H9 (cell line): ENCODE results near the gene TRMT61A. TPM values are rescaled to one million over a fixed set of nuclear protein-coding genes. Genes with fewer than 3 reads are reported as not detected.
A peak's percentile ranks its signal among the peaks of the same experiment; 100 is the strongest.

ENCODE experiments used
- DNase-seq: peaks from one replicate; pipeline ENCODE4 v3.0.0-alpha.2; 2017
- H2AFZ ChIP-seq: one replicate; pipeline ENCODE4 v1.6.1; 2013; ENCODE audit warnings: mild to moderate bottlenecking, low read length, control low read depth, moderate library complexity
- H2AK5ac ChIP-seq: 2 replicates; pipeline ENCODE4 v1.6.1; 2013; ENCODE audit warnings: low read length, control low read depth, mixed read lengths; ENCODE audit not compliant: insufficient read length
- H2BK120ac ChIP-seq: one replicate; pipeline ENCODE4 v1.6.1; 2013; ENCODE audit warnings: low read depth, mild to moderate bottlenecking, low read length, control low read depth, inconsistent platforms; ENCODE audit not compliant: poor library complexity, severe bottlenecking
- H2BK12ac ChIP-seq: 2 replicates; pipeline ENCODE4 v1.6.1; 2013; ENCODE audit warnings: low read length, control low read depth, mixed read lengths, low read depth; ENCODE audit not compliant: insufficient read length
- H2BK15ac ChIP-seq: 2 replicates; pipeline ENCODE4 v1.6.1; 2013; ENCODE audit warnings: low read depth, low read length, control low read depth
- H2BK20ac ChIP-seq: one replicate; pipeline ENCODE4 v1.6.1; 2013; ENCODE audit warnings: low read depth, mild to moderate bottlenecking, low read length, control low read depth, inconsistent platforms; ENCODE audit not compliant: poor library complexity, severe bottlenecking
- H2BK5ac ChIP-seq: 2 replicates; pipeline ENCODE4 v1.6.1; 2013; ENCODE audit warnings: low read length, control low read depth, mixed read lengths; ENCODE audit not compliant: insufficient read length
- H3K14ac ChIP-seq: 2 replicates; pipeline ENCODE4 v1.6.1; 2013; ENCODE audit warnings: low read length, control low read depth; ENCODE audit not compliant: insufficient read depth
- H3K18ac ChIP-seq: 2 replicates; pipeline ENCODE4 v1.6.1; 2013; ENCODE audit warnings: low read depth, mild to moderate bottlenecking, mixed read lengths, low read length, control low read depth; ENCODE audit not compliant: insufficient read length
- H3K23ac ChIP-seq: 2 replicates; pipeline ENCODE4 v1.6.1; 2013; ENCODE audit warnings: low read length, control low read depth, mixed read lengths, low read depth; ENCODE audit not compliant: insufficient read length
- H3K23me2 ChIP-seq: 2 replicates; pipeline ENCODE4 v1.6.1; 2013; ENCODE audit warnings: low read depth, mild to moderate bottlenecking, mixed read lengths, low read length, control low read depth; ENCODE audit not compliant: insufficient read length, poor library complexity, severe bottlenecking
- H3K27ac ChIP-seq: 2 replicates; pipeline ENCODE4 v1.5.1; 2013; ENCODE audit warnings: low read length, control low read depth, mixed read lengths, low read depth; ENCODE audit not compliant: insufficient read length
- H3K27me3 ChIP-seq: 2 replicates; pipeline ENCODE4 v1.6.1; 2013; ENCODE audit warnings: low read length, control low read depth, inconsistent platforms; ENCODE audit not compliant: insufficient read depth
- H3K4ac ChIP-seq: 2 replicates; pipeline ENCODE4 v1.6.1; 2013; ENCODE audit warnings: low read depth, mild to moderate bottlenecking, control low read depth, inconsistent platforms, low read length, moderate library complexity
- H3K4me1 ChIP-seq: 2 replicates; pipeline ENCODE4 v1.6.1; 2013; ENCODE audit warnings: low read length, control low read depth, inconsistent platforms; ENCODE audit not compliant: insufficient read depth
- H3K4me2 ChIP-seq: 2 replicates; pipeline ENCODE4 v1.6.1; 2013; ENCODE audit warnings: low read length, control low read depth, mixed read lengths; ENCODE audit not compliant: insufficient read length, insufficient read depth
- H3K56ac ChIP-seq: 2 replicates; pipeline ENCODE4 v1.6.1; 2013; ENCODE audit warnings: low read depth, mild to moderate bottlenecking, mixed read lengths, low read length, control low read depth; ENCODE audit not compliant: insufficient read length
- H3K79me1 ChIP-seq: 2 replicates; pipeline ENCODE4 v1.6.1; 2013; ENCODE audit warnings: low read depth, mild to moderate bottlenecking, moderate library complexity, low read length, control low read depth, inconsistent platforms; ENCODE audit not compliant: insufficient read depth, poor library complexity, severe bottlenecking
- H3K79me2 ChIP-seq: 2 replicates; pipeline ENCODE4 v1.6.1; 2013; ENCODE audit warnings: low read length, control low read depth, inconsistent platforms; ENCODE audit not compliant: insufficient read depth
- H3K9ac ChIP-seq: 2 replicates; pipeline ENCODE4 v1.6.1; 2013; ENCODE audit warnings: low read length, control low read depth, mixed read lengths; ENCODE audit not compliant: insufficient read length; ENCODE audit errors: extremely low read depth
- H3K9me3 ChIP-seq: one replicate; pipeline ENCODE4 v1.6.1; 2013; ENCODE audit warnings: low read depth, low read length, inconsistent platforms; ENCODE audit not compliant: control insufficient read depth
- H3T11ph ChIP-seq: one replicate; pipeline ENCODE4 v1.6.1; 2013; ENCODE audit warnings: mild to moderate bottlenecking, low read length, control low read depth, inconsistent platforms
- H4K20me1 ChIP-seq: one replicate; pipeline ENCODE4 v1.6.1; 2013; ENCODE audit not compliant: control insufficient read depth, insufficient read length, insufficient read depth
- H4K5ac ChIP-seq: 2 replicates; pipeline ENCODE4 v1.6.1; 2013; ENCODE audit warnings: low read depth, mild to moderate bottlenecking, mixed read lengths, low read length, control low read depth; ENCODE audit not compliant: insufficient read length
- H4K8ac ChIP-seq: replicated peaks from 2 replicates; pipeline ENCODE4 v1.6.1; 2013; ENCODE audit warnings: low read length, control low read depth, mixed read lengths, low read depth; ENCODE audit not compliant: insufficient read length
- H4K91ac ChIP-seq: 2 replicates; pipeline ENCODE4 v1.6.1; 2013; ENCODE audit warnings: low read depth, mild to moderate bottlenecking, moderate library complexity, mixed read lengths, low read length, control low read depth; ENCODE audit not compliant: insufficient read length
- H3K27ac Mint-ChIP-seq, 3 experiments: 2 replicates in 2 of 3; 3 replicates in 1 of 3; pipeline ENCODE4 v1.8.0; 2020 to 2021; ENCODE audit warnings: mixed read lengths in 3 of 3, mild to moderate bottlenecking in 1 of 3, moderate library complexity in 1 of 3
- H3K27me3 Mint-ChIP-seq: 2 replicates; pipeline ENCODE4 v1.8.0; 2021; ENCODE audit warnings: low read depth, mild to moderate bottlenecking, moderate library complexity, mixed read lengths
- H3K36me3 Mint-ChIP-seq, 3 experiments: 2 replicates in 2 of 3; 3 replicates in 1 of 3; pipeline ENCODE4 v1.8.0; 2020 to 2021; ENCODE audit warnings: low read depth in 3 of 3, mixed read lengths in 3 of 3; ENCODE audit not compliant: insufficient read depth in 1 of 3
- H3K4me1 Mint-ChIP-seq, 2 experiments: 2 replicates each; pipeline ENCODE4 v1.8.0; 2020; ENCODE audit warnings: mixed read lengths in 2 of 2
- H3K4me3 Mint-ChIP-seq, 2 experiments: 2 replicates in 1 of 2; 3 replicates in 1 of 2; pipeline ENCODE4 v1.8.0; 2020 to 2021; ENCODE audit warnings: mild to moderate bottlenecking in 2 of 2, mixed read lengths in 2 of 2, moderate library complexity in 1 of 2
- H3K9me3 Mint-ChIP-seq, 2 experiments: 2 replicates in 1 of 2; 3 replicates in 1 of 2; pipeline ENCODE4 v1.8.0; 2020; ENCODE audit warnings: mild to moderate bottlenecking in 2 of 2, mixed read lengths in 2 of 2, moderate library complexity in 1 of 2
- WGBS: extraction: QIAGEN DNeasy Blood & Tissue Kit; methylation state at CpG from one replicate; pipeline ENCODE4 v1.1.7; 2013; ENCODE audit warnings: missing lambda C conversion rate, low lambda C conversion rate, mixed read lengths; ENCODE audit not compliant: insufficient read length; ENCODE audit errors: extremely low coverage; 5-methylcytosine and 5-hydroxymethylcytosine counted together
- total RNA-seq: library from RNA; stranded (reverse); gene quantifications from 2 replicates; pipeline ENCODE4 v1.2.1, GENCODE V29; 2021
- TF ChIP-seq, protein P1 (sequence below): fragments of 200-600 bp; sonication (generic); conservative IDR thresholded peaks from 3 replicates; pipeline ENCODE4 v1.8.0; 2021; ENCODE audit warnings: antibody characterized with exemption, mild to moderate bottlenecking

TRMT61A gene
- total RNA-seq, 1 experiment from 2014 or later = 21.9 TPM

DNA sequence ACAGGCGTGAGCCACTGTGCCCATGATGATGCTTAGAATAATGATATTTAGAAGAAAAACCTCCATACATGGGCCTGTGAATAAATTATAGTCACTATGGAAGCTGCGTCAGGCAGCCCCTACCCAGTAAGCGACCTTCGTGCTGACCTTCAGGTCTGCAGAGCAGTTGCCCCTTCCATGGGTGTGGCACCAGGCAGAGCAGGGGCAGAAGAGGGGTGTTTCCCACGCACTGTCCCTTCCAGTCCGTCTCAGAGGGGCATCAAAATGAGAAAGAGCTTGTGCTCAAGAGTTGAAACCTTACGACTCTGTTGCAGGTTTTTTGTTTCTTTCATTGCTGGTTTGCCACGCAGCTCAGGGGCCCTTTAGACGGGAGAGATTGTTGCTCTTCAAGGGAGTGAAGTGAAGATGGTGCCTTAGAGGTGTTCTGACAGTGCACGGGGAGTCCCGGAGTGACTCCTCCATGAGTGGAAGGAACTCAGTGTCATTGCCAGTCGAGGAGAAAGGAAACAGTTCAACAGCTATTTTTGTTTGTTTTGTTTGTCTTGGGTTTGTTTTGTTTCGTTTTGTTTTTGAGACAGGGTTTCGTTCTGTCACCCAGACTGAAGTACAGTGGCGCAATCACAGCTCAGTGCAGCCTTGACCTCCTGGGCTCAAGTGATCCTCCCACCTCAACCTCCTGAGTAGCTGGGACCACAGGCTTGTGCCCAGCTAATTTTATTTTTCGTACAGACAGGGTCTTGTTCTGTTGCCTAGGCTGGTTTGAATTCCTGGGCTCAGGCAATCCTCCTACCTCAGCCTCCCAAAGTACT, 20.3 kb upstream of the TRMT61A start:
- TF ChIP-seq, protein P1, sequence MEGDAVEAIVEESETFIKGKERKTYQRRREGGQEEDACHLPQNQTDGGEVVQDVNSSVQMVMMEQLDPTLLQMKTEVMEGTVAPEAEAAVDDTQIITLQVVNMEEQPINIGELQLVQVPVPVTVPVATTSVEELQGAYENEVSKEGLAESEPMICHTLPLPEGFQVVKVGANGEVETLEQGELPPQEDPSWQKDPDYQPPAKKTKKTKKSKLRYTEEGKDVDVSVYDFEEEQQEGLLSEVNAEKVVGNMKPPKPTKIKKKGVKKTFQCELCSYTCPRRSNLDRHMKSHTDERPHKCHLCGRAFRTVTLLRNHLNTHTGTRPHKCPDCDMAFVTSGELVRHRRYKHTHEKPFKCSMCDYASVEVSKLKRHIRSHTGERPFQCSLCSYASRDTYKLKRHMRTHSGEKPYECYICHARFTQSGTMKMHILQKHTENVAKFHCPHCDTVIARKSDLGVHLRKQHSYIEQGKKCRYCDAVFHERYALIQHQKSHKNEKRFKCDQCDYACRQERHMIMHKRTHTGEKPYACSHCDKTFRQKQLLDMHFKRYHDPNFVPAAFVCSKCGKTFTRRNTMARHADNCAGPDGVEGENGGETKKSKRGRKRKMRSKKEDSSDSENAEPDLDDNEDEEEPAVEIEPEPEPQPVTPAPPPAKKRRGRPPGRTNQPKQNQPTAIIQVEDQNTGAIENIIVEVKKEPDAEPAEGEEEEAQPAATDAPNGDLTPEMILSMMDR = no peak
- no peaks in the 10 kb centered on the region for H3K23me2 ChIP-seq
- no peak overlapping the region for H2BK20ac ChIP-seq
- no peaks in the 10 kb centered on the region for H3K4me1 ChIP-seq
- H3K14ac ChIP-seq = no peak overlapping the region
- no peak overlapping the region for H3K9ac ChIP-seq
- H4K20me1 ChIP-seq = no peaks in the 10 kb centered on the region
- H2BK5ac ChIP-seq = no peak overlapping the region
- no CpG with 5 or more reads among the region's 16 CpGs for WGBS
- H3K4me3 Mint-ChIP-seq = no peak overlapping the region
- H4K8ac ChIP-seq = no peak overlapping the region
- H2BK120ac ChIP-seq = no peak overlapping the region
- H2BK12ac ChIP-seq = no peak overlapping the region
- H3K79me1 ChIP-seq = no peaks in the 10 kb centered on the region
- no peaks in the 10 kb centered on the region for H3K27me3 ChIP-seq
- peaks cover 19 to 53% (median 37%) of the 10 kb centered on the region in 3 experiments for H3K36me3 Mint-ChIP-seq
- H3K4ac ChIP-seq = no peak overlapping the region
- no peak overlapping the region for H4K91ac ChIP-seq
- no peak overlapping the region for H2AK5ac ChIP-seq
- no peaks in the 10 kb centered on the region for H3K27me3 Mint-ChIP-seq
- peaks cover 0 to 3% of the 10 kb centered on the region in 2 experiments; a peak in 1 of 4 replicates for H3K4me1 Mint-ChIP-seq
- no peak for DNase-seq
- no peak overlapping the region for H3K23ac ChIP-seq
- no peak overlapping the region for H3K18ac ChIP-seq
- H3K27ac Mint-ChIP-seq = peak overlapping the region in 1 of 3 experiments; percentile 76; a peak in 2 of 7 replicates
- no peak overlapping the region for H3K4me2 ChIP-seq
- no peak overlapping the region for H3T11ph ChIP-seq
- H3K27ac ChIP-seq = no peak overlapping the region
- no peak overlapping the region for H3K56ac ChIP-seq
- H3K9me3 Mint-ChIP-seq = no peaks in the 10 kb centered on the region
- no peaks in the 10 kb centered on the region for H3K79me2 ChIP-seq
- H2BK15ac ChIP-seq = no peak overlapping the region
- H2AFZ ChIP-seq = no peak overlapping the region
- H3K9me3 ChIP-seq = no peaks in the 10 kb centered on the region
- no peak overlapping the region for H4K5ac ChIP-seq
